GM19025 (cell line): ENCODE results near the gene CCP110.
A peak's percentile ranks its signal among the peaks of the same experiment; 100 is the strongest.
"Not testable (repeated sequence)": the region's sequence is repeated elsewhere in the genome, so short reads cannot be mapped to it uniquely, and the experiment has no call there.

Source experiments
- ATAC-seq: cut with Tn5 transposase; IDR thresholded peaks from one replicate; pipeline ENCODE4 v1.9.1; 2021; ENCODE audit warnings: mild to moderate bottlenecking, low read depth, moderate library complexity; ENCODE audit not compliant: unreplicated experiment

Gene CCP110

GRCh38 chr16:19543278-19543996 is 19.7 kb downstream of the CCP110 start:
- not testable (repeated sequence) for ATAC-seq

GRCh38 chr16:19548144-19548543 is 24.4 kb downstream of the CCP110 start:
- ATAC-seq, result no peak

GRCh38 chr16:19549673-19550072 is 25.9 kb downstream of the CCP110 start:
- no peak for ATAC-seq

- peak; percentile 96 for ATAC-seq
These were observed 31.6 kb downstream of the CCP110 start, which contains the start of gene VPS35L for GRCh38 chr16:19555186-19555937. Gene VPS35L (plus strand): TSS chr16:19555703. CDS start chr16:19555730, 27 bp downstream.

- no peak for ATAC-seq
These were observed 32.4 kb downstream of the CCP110 start for GRCh38 chr16:19555938-19556771.

- ATAC-seq, result no peak
These were observed 35.6 kb downstream of the CCP110 start for GRCh38 chr16:19559242-19559910.

GRCh38 chr16:19560078-19560477 is 36.3 kb downstream of the CCP110 start:
- ATAC-seq, result no peak

GRCh38 chr16:19563377-19563776 is 39.6 kb downstream of the CCP110 start:
- no peak for ATAC-seq

- no peak for ATAC-seq
These were observed 42.6 kb downstream of the CCP110 start for GRCh38 chr16:19566362-19566761.

GRCh38 chr16:19567560-19567959 is 43.8 kb downstream of the CCP110 start:
- ATAC-seq, result no peak

GRCh38 chr16:19573997-19574396 is 50.3 kb downstream of the CCP110 start:
- no peak for ATAC-seq

GRCh38 chr16:19574615-19575014 is 50.9 kb downstream of the CCP110 start:
- ATAC-seq, result no peak

GRCh38 chr16:19578378-19578971 is 54.7 kb downstream of the CCP110 start:
- ATAC-seq, result no peak

GRCh38 chr16:19582050-19582831 is 58.5 kb downstream of the CCP110 start:
- no peak for ATAC-seq

- no peak for ATAC-seq
These were observed 60.0 kb downstream of the CCP110 start for GRCh38 chr16:19583665-19584300.

- no peak for ATAC-seq
These were observed 64.9 kb downstream of the CCP110 start for GRCh38 chr16:19588661-19589060.

- ATAC-seq, result no peak
These were observed 65.4 kb downstream of the CCP110 start for GRCh38 chr16:19589106-19589505.

GRCh38 chr16:19589771-19590302 is 66.1 kb downstream of the CCP110 start:
- ATAC-seq, result no peak
